Peyer's patch (tissue), 4 donors: ENCODE data around the gene CDC42EP2. TPM values are rescaled to one million over a fixed set of nuclear protein-coding genes. Genes with fewer than 3 reads are reported as not detected.

Experiments used
- DNase-seq, 3 donors: peaks; one replicate each; pipeline ENCODE4 v3.0.0-alpha.2; 2017 to 2019
- H3K27ac ChIP-seq, 4 donors: fragments of 200-600 bp; sonication (generic); one replicate each; pipeline ENCODE4 v1.5.1; 2016 to 2019
- H3K27me3 ChIP-seq, 2 donors: fragments of 200-600 bp; sonication (generic); one replicate each; pipeline ENCODE4 v1.5.1; 2019
- H3K36me3 ChIP-seq, 3 donors: fragments of 200-600 bp; sonication (generic); one replicate each; pipeline ENCODE4 v1.5.1; 2016 to 2019
- H3K4me1 ChIP-seq, 4 donors: fragments of 200-600 bp; sonication (generic); one replicate each; pipeline ENCODE4 v1.5.1; 2016 to 2019
- H3K4me3 ChIP-seq, 4 donors: fragments of 200-600 bp; sonication (generic); 1 replicate in 3 of 4; 2 replicates in 1 of 4; pipeline ENCODE4 v1.5.1; 2016 to 2019; ENCODE audit warnings: mild to moderate bottlenecking in 1 of 4
- H3K9me3 ChIP-seq, 4 donors: fragments of 200-600 bp; sonication (generic); one replicate each; pipeline ENCODE4 v1.5.1; 2016 to 2019; ENCODE audit warnings: mild to moderate bottlenecking in 1 of 4
- CTCF ChIP-seq, 6 experiments: fragments of 450-650 bp in 4 of 6; fragments of 200-600 bp in 2 of 6; sonication (generic) in 1 of 6; IDR thresholded peaks; one replicate each; pipeline ENCODE4 v1.5.1; 2017 to 2019; ENCODE audit warnings: antibody characterized with exemption in 6 of 6, mild to moderate bottlenecking in 3 of 6, moderate library complexity in 1 of 6
- POLR2A ChIP-seq, 2 donors: fragments of 450-650 bp; IDR thresholded peaks; one replicate each; pipeline ENCODE4 v1.5.1; 2017; ENCODE audit warnings: antibody characterized with exemption in 2 of 2, mild to moderate bottlenecking in 2 of 2, moderate library complexity in 2 of 2
- total RNA-seq, 4 donors: library from RNA; depleted of rRNA; stranded (reverse); fragments of >200 nt; gene quantifications; one replicate each; pipeline ENCODE4 v1.1.0, GENCODE V29; 2016

The CDC42EP2 gene
- total RNA-seq, 4 donors from 2014 or later: 13.2 to 26.9 (median 24.7) TPM

GRCh38 chr11:65355776-65356393 is 41.2 kb downstream of the CDC42EP2 start:
- Histone ChIP-seq H3K4me3 (peak overlapping the region; percentile 82 to 97 (median 87)), H3K36me3 (peaks cover 0 to 19% (median 0%) of the 10 kb centered on the region in 3 donors), H3K27ac (peak overlapping the region in 2 of 4 donors; percentile 88 to 89), H3K9me3 (no peaks in the 10 kb centered on the region), H3K4me1 (peaks cover 0 to 41% (median 7%) of the 10 kb centered on the region in 4 donors), H3K27me3 (no peaks in the 10 kb centered on the region)
- peak in 2 of 3 donors; percentile 56 to 61 for DNase-seq
- TF ChIP-seq CTCF (IDR thresholded peaks at IDR 0.05) (no peak), POLR2A (IDR thresholded peaks at IDR 0.05) (no peak)

GRCh38 chr11:65356394-65356972 is 41.8 kb downstream of the CDC42EP2 start:
- no peak for TF ChIP-seq POLR2A (IDR thresholded peaks at IDR 0.05)
- TF ChIP-seq CTCF (IDR thresholded peaks at IDR 0.05): no peak
- no peak for DNase-seq
- H3K27ac ChIP-seq: no peak overlapping the region

GRCh38 chr11:65357856-65358356 is 43.2 kb downstream of the CDC42EP2 start:
- TF ChIP-seq CTCF (IDR thresholded peaks at IDR 0.05) (peak in 1 of 6 experiments; percentile 22), POLR2A (IDR thresholded peaks at IDR 0.05) (peak in 1 of 2 donors; percentile 74)
- Histone ChIP-seq H3K27me3 (no peaks in the 10 kb centered on the region), H3K4me3 (peak overlapping the region in 1 of 4 donors; percentile 11), H3K4me1 (peaks cover 4 to 41% (median 9%) of the 10 kb centered on the region in 4 donors), H3K9me3 (no peaks in the 10 kb centered on the region), H3K36me3 (no peaks in the 10 kb centered on the region), H3K27ac (peak overlapping the region in 3 of 4 donors; percentile 43 to 87 (median 80))
- peak in 2 of 3 donors; percentile 89 to 92 for DNase-seq

More at GRCh38 chr11:65356394-65356972, 41.8 kb downstream of the CDC42EP2 start:
- H3K4me1 ChIP-seq: peaks cover 0 to 41% (median 7%) of the 10 kb centered on the region in 4 donors
- no peak overlapping the region for H3K4me3 ChIP-seq
- H3K9me3 ChIP-seq: no peaks in the 10 kb centered on the region
- H3K36me3 ChIP-seq: peaks cover 0 to 13% (median 0%) of the 10 kb centered on the region in 3 donors
- no peaks in the 10 kb centered on the region for H3K27me3 ChIP-seq

GRCh38 chr11:65362320-65362931 is 47.8 kb downstream of the CDC42EP2 start:
- no peak for TF ChIP-seq POLR2A (IDR thresholded peaks at IDR 0.05)
- no peak for TF ChIP-seq CTCF (IDR thresholded peaks at IDR 0.05)
- Histone ChIP-seq H3K27me3 (no peaks in the 10 kb centered on the region), H3K9me3 (no peaks in the 10 kb centered on the region), H3K27ac (peak overlapping the region in 3 of 4 donors; percentile 33 to 76 (median 72)), H3K4me1 (peaks cover 3 to 13% (median 4%) of the 10 kb centered on the region in 4 donors), H3K36me3 (no peaks in the 10 kb centered on the region), H3K4me3 (no peak overlapping the region)
- DNase-seq: peak in 2 of 3 donors; percentile 46 to 72

- no peak for DNase-seq
- no peak overlapping the region for H3K4me3 ChIP-seq
- H3K4me1 ChIP-seq: peaks cover 0 to 9% (median 4%) of the 10 kb centered on the region in 4 donors
- H3K36me3 ChIP-seq: no peaks in the 10 kb centered on the region
- TF ChIP-seq POLR2A (IDR thresholded peaks at IDR 0.05) (no peak), CTCF (IDR thresholded peaks at IDR 0.05) (no peak)
- no peaks in the 10 kb centered on the region for H3K9me3 ChIP-seq
- no peaks in the 10 kb centered on the region for H3K27me3 ChIP-seq
- H3K27ac ChIP-seq: peak overlapping the region in 3 of 4 donors; percentile 16 to 76 (median 72)
Observed at GRCh38 chr11:65362966-65363365, 48.3 kb downstream of the CDC42EP2 start.
